AG04449 (cell line): Measurements from ENCODE around the gene MAN2A2.

ENCODE experiments used
- CTCF ChIA-PET: fragments of 350-600 bp; formaldehyde crosslinking; extraction: SDS; loops from one replicate; lab custom pipeline; 2021; ENCODE audit warnings: antibody characterized with exemption; lab: Yijun Ruan, JAX
- POLR2A ChIA-PET: fragments of 400-600, 350-600 bp; formaldehyde crosslinking; extraction: SDS; loops from one replicate; lab custom pipeline; 2020; ENCODE audit warnings: antibody characterized with exemption, inconsistent platforms; lab: Yijun Ruan, JAX
- DNase-seq: peaks from one replicate; pipeline ENCODE4 v3.0.0-alpha.2; 2010; ENCODE audit warnings: low read depth, low spot score
- H3K4me3 ChIP-seq: 2 replicates; pipeline ENCODE4 v1.5.1; 2011; ENCODE audit warnings: low read depth, mild to moderate bottlenecking, control low read depth, low read length
- TF ChIP-seq, protein P1 (sequence below): IDR thresholded peaks from one replicate; pipeline ENCODE4 v1.5.1; 2011; ENCODE audit warnings: mild to moderate bottlenecking, moderate library complexity, low read length, control low read depth, inconsistent platforms; ENCODE audit not compliant: insufficient read depth; ENCODE audit errors: missing control alignments

MAN2A2 gene

DNA sequence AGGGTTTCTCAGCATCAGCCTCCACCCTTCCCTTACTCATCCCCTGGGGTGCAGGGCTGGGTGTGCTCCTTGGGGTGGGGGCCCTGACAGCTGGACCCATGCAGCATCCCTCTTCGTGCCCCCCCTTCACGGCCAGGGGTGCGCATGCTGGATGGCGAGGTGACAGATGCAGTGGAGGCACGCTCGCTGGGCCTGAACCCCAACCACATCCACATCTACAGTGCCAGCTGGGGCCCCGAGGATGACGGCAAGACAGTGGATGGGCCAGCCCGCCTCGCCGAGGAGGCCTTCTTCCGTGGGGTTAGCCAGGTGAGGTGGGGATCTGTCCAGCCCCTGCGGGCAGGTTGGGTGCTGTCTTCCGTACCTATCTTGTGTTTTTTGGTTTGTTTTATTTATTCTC is 25.1 kb upstream of the MAN2A2 start:
- no peak overlapping the region for H3K4me3 ChIP-seq
- TF ChIP-seq, protein P1, sequence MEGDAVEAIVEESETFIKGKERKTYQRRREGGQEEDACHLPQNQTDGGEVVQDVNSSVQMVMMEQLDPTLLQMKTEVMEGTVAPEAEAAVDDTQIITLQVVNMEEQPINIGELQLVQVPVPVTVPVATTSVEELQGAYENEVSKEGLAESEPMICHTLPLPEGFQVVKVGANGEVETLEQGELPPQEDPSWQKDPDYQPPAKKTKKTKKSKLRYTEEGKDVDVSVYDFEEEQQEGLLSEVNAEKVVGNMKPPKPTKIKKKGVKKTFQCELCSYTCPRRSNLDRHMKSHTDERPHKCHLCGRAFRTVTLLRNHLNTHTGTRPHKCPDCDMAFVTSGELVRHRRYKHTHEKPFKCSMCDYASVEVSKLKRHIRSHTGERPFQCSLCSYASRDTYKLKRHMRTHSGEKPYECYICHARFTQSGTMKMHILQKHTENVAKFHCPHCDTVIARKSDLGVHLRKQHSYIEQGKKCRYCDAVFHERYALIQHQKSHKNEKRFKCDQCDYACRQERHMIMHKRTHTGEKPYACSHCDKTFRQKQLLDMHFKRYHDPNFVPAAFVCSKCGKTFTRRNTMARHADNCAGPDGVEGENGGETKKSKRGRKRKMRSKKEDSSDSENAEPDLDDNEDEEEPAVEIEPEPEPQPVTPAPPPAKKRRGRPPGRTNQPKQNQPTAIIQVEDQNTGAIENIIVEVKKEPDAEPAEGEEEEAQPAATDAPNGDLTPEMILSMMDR = no peak
- ChIA-PET POLR2A (no interaction called here), CTCF (no interaction called here)
- no peak for DNase-seq

DNA sequence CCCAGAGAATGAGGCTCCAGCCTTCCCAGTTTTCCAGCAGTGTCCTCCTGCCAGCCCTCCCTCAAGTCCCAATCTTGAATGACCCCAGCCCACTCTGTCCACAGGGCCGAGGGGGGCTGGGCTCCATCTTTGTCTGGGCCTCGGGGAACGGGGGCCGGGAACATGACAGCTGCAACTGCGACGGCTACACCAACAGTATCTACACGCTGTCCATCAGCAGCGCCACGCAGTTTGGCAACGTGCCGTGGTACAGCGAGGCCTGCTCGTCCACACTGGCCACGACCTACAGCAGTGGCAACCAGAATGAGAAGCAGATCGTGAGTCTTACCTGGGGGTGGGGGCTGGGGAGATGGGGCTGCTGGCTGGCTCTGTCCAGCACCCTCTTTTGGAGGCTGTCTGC is 24.4 kb upstream of the MAN2A2 start:
- no peak for DNase-seq
- ChIA-PET CTCF (interaction anchor here (0.6 kb wide), 1 partner anchor 243 kb away, joined by 3 read pairs; no protein-coding TSS in a partner anchor), POLR2A (no interaction called here)
- TF ChIP-seq, protein P1 = no peak
- no peak overlapping the region for H3K4me3 ChIP-seq

DNA sequence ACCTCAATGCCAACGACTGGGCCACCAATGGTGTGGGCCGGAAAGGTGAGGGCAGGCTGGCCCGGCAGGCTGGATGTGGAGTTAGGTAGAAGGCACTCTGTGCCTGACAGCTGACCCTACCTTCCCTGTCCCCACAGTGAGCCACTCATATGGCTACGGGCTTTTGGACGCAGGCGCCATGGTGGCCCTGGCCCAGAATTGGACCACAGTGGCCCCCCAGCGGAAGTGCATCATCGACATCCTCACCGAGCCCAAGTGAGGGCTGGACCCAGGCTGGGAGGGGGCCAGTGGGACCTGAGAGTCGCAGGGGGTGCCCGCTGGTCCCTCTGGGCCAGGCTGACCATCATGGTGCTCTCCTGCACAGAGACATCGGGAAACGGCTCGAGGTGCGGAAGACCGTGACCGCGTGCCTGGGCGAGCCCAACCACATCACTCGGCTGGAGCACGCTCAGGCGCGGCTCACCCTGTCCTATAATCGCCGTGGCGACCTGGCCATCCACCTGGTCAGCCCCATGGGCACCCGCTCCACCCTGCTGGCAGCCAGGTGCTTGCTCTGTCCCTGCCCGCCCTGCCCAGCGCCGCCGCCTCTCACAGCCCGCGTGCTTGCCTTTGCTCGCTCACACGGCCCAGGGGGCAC is 23.3 kb upstream of the MAN2A2 start:
- ChIA-PET POLR2A (no interaction called here), CTCF (no interaction called here)
- H3K4me3 ChIP-seq = no peak overlapping the region
- TF ChIP-seq, protein P1 = no peak
- no peak for DNase-seq

DNA sequence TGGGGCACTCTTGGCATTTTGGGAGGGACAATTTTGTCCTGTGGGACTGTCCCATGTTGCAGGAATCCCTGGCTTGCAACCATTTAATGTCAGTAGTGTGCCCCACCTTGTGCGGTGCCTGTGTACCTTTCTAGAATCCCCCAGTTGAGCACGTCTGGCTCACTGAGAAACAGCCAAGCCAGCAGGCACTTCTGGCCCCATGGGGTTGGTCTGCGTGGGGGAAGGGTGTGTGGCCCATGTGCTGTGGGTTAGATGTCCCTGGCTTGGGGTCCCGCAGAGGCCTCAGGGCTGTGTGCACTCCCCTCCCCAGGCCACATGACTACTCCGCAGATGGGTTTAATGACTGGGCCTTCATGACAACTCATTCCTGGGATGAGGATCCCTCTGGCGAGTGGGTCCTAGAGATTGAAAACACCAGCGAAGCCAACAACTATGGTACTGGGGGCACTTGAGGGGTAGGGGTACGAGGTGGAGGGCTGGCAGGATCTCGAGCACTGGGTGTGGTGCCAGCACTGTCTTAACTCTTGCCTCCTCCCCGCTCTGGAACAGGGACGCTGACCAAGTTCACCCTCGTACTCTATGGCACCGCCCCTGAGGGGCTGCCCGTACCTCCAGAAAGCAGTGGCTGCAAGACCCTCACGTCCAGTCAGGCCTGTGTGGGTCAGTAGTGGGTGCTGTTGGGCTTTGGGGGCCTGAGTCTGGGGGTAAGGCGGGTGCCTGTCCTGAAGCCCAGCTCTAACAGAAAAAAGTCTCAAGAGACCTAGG is 22.5 kb upstream of the MAN2A2 start:
- H3K4me3 ChIP-seq = no peak overlapping the region
- POLR2A ChIA-PET = no interaction called here
- TF ChIP-seq, protein P1 = no peak
- no peak for DNase-seq
- CTCF ChIA-PET = interaction anchor here (7.1 kb wide), 1 partner anchor 230 kb away, joined by 204 read pairs; no protein-coding TSS in a partner anchor

DNA sequence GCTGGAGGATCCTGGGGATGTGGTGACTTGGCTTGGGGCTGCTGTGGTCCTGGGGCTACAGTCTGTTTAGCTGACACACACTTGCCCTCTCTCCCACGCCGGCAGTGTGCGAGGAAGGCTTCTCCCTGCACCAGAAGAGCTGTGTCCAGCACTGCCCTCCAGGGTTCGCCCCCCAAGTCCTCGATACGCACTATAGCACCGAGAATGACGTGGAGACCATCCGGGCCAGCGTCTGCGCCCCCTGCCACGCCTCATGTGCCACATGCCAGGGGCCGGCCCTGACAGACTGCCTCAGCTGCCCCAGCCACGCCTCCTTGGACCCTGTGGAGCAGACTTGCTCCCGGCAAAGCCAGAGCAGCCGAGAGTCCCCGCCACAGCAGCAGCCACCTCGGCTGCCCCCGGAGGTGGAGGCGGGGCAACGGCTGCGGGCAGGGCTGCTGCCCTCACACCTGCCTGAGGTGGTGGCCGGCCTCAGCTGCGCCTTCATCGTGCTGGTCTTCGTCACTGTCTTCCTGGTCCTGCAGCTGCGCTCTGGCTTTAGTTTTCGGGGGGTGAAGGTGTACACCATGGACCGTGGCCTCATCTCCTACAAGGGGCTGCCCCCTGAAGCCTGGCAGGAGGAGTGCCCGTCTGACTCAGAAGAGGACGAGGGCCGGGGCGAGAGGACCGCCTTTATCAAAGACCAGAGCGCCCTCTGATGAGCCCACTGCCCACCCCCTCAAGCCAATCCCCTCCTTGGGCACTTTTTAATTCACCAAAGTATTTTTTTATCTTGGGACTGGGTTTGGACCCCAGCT is 21.7 kb upstream of the MAN2A2 start:
- CTCF ChIA-PET = interaction anchor here (1.5 to 7.1 kb wide), 2 partner anchors 51 to 230 kb away, joined by 3 to 204 read pairs; no protein-coding TSS in a partner anchor
- POLR2A ChIA-PET = no interaction called here
- TF ChIP-seq, protein P1 = no peak
- no peak for DNase-seq
- H3K4me3 ChIP-seq = no peak overlapping the region
